B cell (primary cell): Measurements from ENCODE around the gene PCP4. TPM values are rescaled to one million over a fixed set of nuclear protein-coding genes. Genes with fewer than 3 reads are reported as not detected.

Experiments used
- ATAC-seq: fragments of 200-7000 bp; cut with Tn5 transposase; one replicate; pipeline ENCODE4 v1.10.0; 2021; ENCODE audit warnings: low read depth, mild to moderate bottlenecking, moderate number of reproducible peaks, moderate library complexity
- CTCF ChIA-PET: fragments of 350-600 bp; sonication (Branson Sonifier 250); formaldehyde crosslinking; loops from one replicate; lab custom pipeline; 2021; ENCODE audit warnings: antibody characterized with exemption, inconsistent platforms; lab: Charles Lee
- POLR2A ChIA-PET: fragments of 350-600 bp; sonication (Branson Sonifier 250); formaldehyde crosslinking; loops from one replicate; lab custom pipeline; 2021; ENCODE audit warnings: antibody characterized with exemption; lab: Charles Lee
- DNase-seq: peaks from one replicate; pipeline ENCODE4 v3.0.0; 2013
- H2AFZ ChIP-seq: 2 replicates; pipeline ENCODE4 v1.6.1; 2012; ENCODE audit warnings: mild to moderate bottlenecking, low read depth, low read length; ENCODE audit not compliant: insufficient read depth, poor library complexity, severe bottlenecking
- H3K27ac ChIP-seq, 2 donors: 1 replicate in 1 of 2; 2 replicates in 1 of 2; pipeline ENCODE4 v1.5.1; 2012 to 2013; ENCODE audit warnings: low read length in 2 of 2, mild to moderate bottlenecking in 2 of 2, moderate library complexity in 1 of 2
- H3K27me3 ChIP-seq, 4 experiments: fragments of 200-600 bp in 1 of 4; sonication (generic) in 1 of 4; replicated peaks in 1 of 4; 1 replicate in 2 of 4; 2 replicates in 2 of 4; pipeline versions ENCODE4 v1.6.1 to v1.7.0; 2013 to 2016; ENCODE audit warnings: low read length in 3 of 4, mild to moderate bottlenecking in 2 of 4, mixed read lengths in 1 of 4, moderate library complexity in 1 of 4; ENCODE audit not compliant: insufficient read depth in 4 of 4, control insufficient read depth in 3 of 4; ENCODE audit errors: control extremely low read depth in 1 of 4
- H3K36me3 ChIP-seq, 2 experiments: replicated peaks in 1 of 2; 1 replicate in 1 of 2; 2 replicates in 1 of 2; pipeline versions ENCODE4 v1.6.1 to v1.7.1; 2013; ENCODE audit warnings: low read length in 1 of 2; ENCODE audit not compliant: insufficient read depth in 2 of 2, control insufficient read depth in 1 of 2; ENCODE audit errors: control extremely low read depth in 1 of 2, extremely low read depth in 1 of 2
- H3K4me1 ChIP-seq, 2 donors: fragments of 200-600 bp in 1 of 2; sonication (generic) in 1 of 2; 1 replicate in 1 of 2; 2 replicates in 1 of 2; pipeline versions ENCODE4 v1.5.1 to v1.6.1; 2013 to 2017; ENCODE audit warnings: low read length in 2 of 2; ENCODE audit not compliant: control insufficient read depth in 2 of 2, insufficient read depth in 2 of 2
- H3K4me2 ChIP-seq: replicated peaks from 2 replicates; pipeline ENCODE3; 2012; ENCODE audit warnings: mild to moderate bottlenecking, low read depth, low read length; ENCODE audit not compliant: poor library complexity, severe bottlenecking
- H3K4me3 ChIP-seq, 5 experiments: fragments of 200-600 bp in 1 of 5; sonication (generic) in 1 of 5; 1 replicate in 3 of 5; 2 replicates in 2 of 5; pipeline versions ENCODE4 v1.5.1 to v1.7.0; 2011 to 2016; ENCODE audit warnings: low read length in 4 of 5, mild to moderate bottlenecking in 4 of 5, low read depth in 2 of 5, control low read depth in 1 of 5, moderate library complexity in 1 of 5; ENCODE audit not compliant: insufficient read depth in 1 of 5; ENCODE audit errors: control extremely low read depth in 1 of 5, extremely low read depth in 1 of 5
- H3K79me2 ChIP-seq: fragments of 200-600 bp; sonication (generic); one replicate; pipeline ENCODE4 v1.6.0; 2016; ENCODE audit warnings: low read length; ENCODE audit not compliant: control insufficient read depth, insufficient read depth
- H3K9ac ChIP-seq: fragments of 200-600 bp; sonication (generic); 2 replicates; pipeline ENCODE4 v1.6.1; 2017; ENCODE audit warnings: mild to moderate bottlenecking, low read length, moderate library complexity
- H3K9me3 ChIP-seq, 3 donors: one replicate each; pipeline versions ENCODE4 v1.6.1 to v1.7.1; 2013; ENCODE audit warnings: low read length in 2 of 3; ENCODE audit not compliant: control insufficient read depth in 2 of 3, insufficient read depth in 1 of 3; ENCODE audit errors: control extremely low read depth in 1 of 3
- H4K20me1 ChIP-seq: 2 replicates; pipeline ENCODE4 v1.6.0; 2012; ENCODE audit warnings: mild to moderate bottlenecking, low read length; ENCODE audit not compliant: insufficient read depth, control insufficient read depth, poor library complexity, severe bottlenecking
- H3K27ac Mint-ChIP-seq: one replicate; pipeline ENCODE4 v1.8.0; 2021; ENCODE audit warnings: mixed read lengths
- H3K27me3 Mint-ChIP-seq: one replicate; pipeline ENCODE4 v1.8.0; 2021; ENCODE audit warnings: mixed read lengths
- H3K4me1 Mint-ChIP-seq: one replicate; pipeline ENCODE4 v1.8.0; 2021; ENCODE audit warnings: mixed read lengths
- H3K4me3 Mint-ChIP-seq: one replicate; pipeline ENCODE4 v1.8.0; 2021; ENCODE audit warnings: mixed read lengths
- H3K9me3 Mint-ChIP-seq: one replicate; pipeline ENCODE4 v1.8.0; 2022; ENCODE audit warnings: mixed read lengths; ENCODE audit not compliant: insufficient read depth
- CTCF ChIP-seq: fragments of 200-600 bp; IDR thresholded peaks from one replicate; pipeline ENCODE4 v1.8.0; 2022; ENCODE audit warnings: antibody characterized with exemption, mild to moderate bottlenecking
- EZH2 ChIP-seq: IDR thresholded peaks from 2 replicates; pipeline ENCODE4 v1.6.1; 2012; ENCODE audit warnings: borderline replicate concordance, low read depth, mild to moderate bottlenecking, moderate library complexity, low read length; ENCODE audit not compliant: insufficient read depth, poor library complexity, severe bottlenecking
- WGBS: methylation state at CpG from one replicate; pipeline ENCODE4 v1.1.5; 2013; ENCODE audit warnings: missing lambda C conversion rate; ENCODE audit not compliant: insufficient coverage; 5-methylcytosine and 5-hydroxymethylcytosine counted together
- intact Hi-C: fragments of 100-400 bp; cut with micrococcal nuclease; formaldehyde crosslinking; loops from one replicate; pipeline ENCODE4 v1.10.0; 2022
- polyA plus RNA-seq: library from polyadenylated mRNA; depleted of rRNA; stranded (reverse); fragments of >200 nt; gene quantifications from 2 replicates; pipeline ENCODE4 v1.2.3, GENCODE V29; 2012
- total RNA-seq, 2 donors: library from RNA; stranded (reverse); fragments of 120-200 nt in 1 of 2; gene quantifications; 1 replicate in 1 of 2; 2 replicates in 1 of 2; pipeline versions ENCODE4 v1.2.3 to v1.2.4, GENCODE V29; 2013 to 2022

Gene PCP4
- total and polyA plus RNA-seq, 2 donors (not counting 1 experiment from before 2014, with no cell fraction given): not detected

DNA sequence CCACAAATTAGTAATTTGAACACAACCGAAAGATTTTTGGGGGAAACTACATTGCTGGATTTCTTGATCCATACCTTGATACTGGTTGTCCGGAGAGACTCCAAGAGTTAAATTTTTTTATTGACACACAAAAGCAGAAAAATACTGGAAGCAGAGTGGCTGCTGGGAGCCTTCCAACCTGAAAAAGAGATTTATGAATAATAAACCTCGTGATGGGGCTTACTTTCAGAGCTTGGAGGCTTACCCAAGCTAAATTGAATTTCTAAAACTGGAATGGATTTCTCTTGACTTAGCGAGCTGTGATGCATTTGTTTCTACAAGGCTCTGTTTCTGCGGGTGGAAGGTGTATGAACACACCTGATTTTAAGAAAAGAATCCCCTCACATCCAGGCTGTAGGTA, 35.7 kb downstream of the PCP4 start:
- intact Hi-C loops: no loop called here
- Histone ChIP-seq H3K79me2 (no peaks in the 10 kb centered on the region), H3K27ac (no peak overlapping the region), H3K4me2 (no peak overlapping the region), H2AFZ (no peak overlapping the region), H3K36me3 (no peaks in the 10 kb centered on the region), H4K20me1 (no peaks in the 10 kb centered on the region), H3K4me3 (no peak overlapping the region), H3K9ac (no peak overlapping the region), H3K4me1 (peaks cover 0 to under 1% of the 10 kb centered on the region in 2 donors), H3K27me3 (no peaks in the 10 kb centered on the region), H3K9me3 (no peaks in the 10 kb centered on the region)
- WGBS: 68% methylated on average over 2 of the region's 5 CpGs
- DNase-seq (no peak), ATAC-seq (no peak)
- Mint-ChIP-seq H3K4me1 (no peaks in the 10 kb centered on the region), H3K9me3 (no peaks in the 10 kb centered on the region), H3K27ac (no peak overlapping the region), H3K27me3 (no peaks in the 10 kb centered on the region), H3K4me3 (no peak overlapping the region)
- no peak for TF ChIP-seq CTCF
- no peak for TF ChIP-seq EZH2
- ChIA-PET CTCF (no interaction called here), POLR2A (no interaction called here)

DNA sequence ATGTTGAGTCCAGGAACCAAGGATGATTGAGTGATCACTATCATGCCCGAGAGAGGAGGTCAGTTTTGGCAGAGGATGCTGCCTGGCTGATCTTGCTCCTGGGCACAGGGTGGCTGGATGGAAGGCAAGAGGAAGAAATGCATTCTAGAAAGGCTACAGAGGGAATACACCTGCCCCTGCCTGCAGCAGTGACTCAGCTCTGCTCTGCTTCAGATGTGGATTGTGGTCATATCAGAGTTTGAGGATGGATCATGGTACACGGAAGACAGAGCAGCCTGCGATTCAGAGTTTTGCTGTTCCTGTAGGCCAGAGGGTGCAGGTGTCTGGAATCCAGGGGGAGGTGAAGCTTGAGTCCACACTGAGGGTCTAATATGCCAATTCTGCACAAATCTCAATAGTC, 37.2 kb downstream of the PCP4 start:
- Histone ChIP-seq H3K27ac (no peak overlapping the region), H4K20me1 (no peaks in the 10 kb centered on the region), H2AFZ (no peak overlapping the region), H3K9me3 (peaks cover 0 to 5% (median 0%) of the 10 kb centered on the region in 3 donors), H3K4me3 (no peak overlapping the region), H3K4me1 (peaks cover 0 to 12% of the 10 kb centered on the region in 2 donors), H3K36me3 (no peaks in the 10 kb centered on the region), H3K79me2 (no peaks in the 10 kb centered on the region), H3K9ac (no peak overlapping the region), H3K4me2 (no peak overlapping the region), H3K27me3 (no peaks in the 10 kb centered on the region)
- DNase-seq (no peak), ATAC-seq (no peak)
- WGBS: 93% methylated on average over 3 of the region's 3 CpGs
- ChIA-PET POLR2A (no interaction called here), CTCF (no interaction called here)
- TF ChIP-seq EZH2: no peak
- no peak for TF ChIP-seq CTCF
- Mint-ChIP-seq H3K4me3 (no peak overlapping the region), H3K27ac (no peak overlapping the region), H3K4me1 (no peaks in the 10 kb centered on the region), H3K9me3 (no peaks in the 10 kb centered on the region), H3K27me3 (no peaks in the 10 kb centered on the region)
- intact Hi-C loops: no loop called here
